Astrocyte (in vitro differentiated cells and primary cell): ENCODE data around the gene PSMA7.

Experiments
- EZH2 ChIP-seq: IDR thresholded peaks from 2 replicates; pipeline ENCODE4 v1.6.1; 2012; ENCODE audit warnings: mild to moderate bottlenecking, low read length, inconsistent platforms; ENCODE audit not compliant: insufficient read depth
- TF ChIP-seq, protein P1 (sequence below): IDR thresholded peaks from 2 replicates; pipeline ENCODE4 v1.5.1; 2011; ENCODE audit warnings: low read depth, mild to moderate bottlenecking, inconsistent platforms, low read length, moderate library complexity; ENCODE audit not compliant: insufficient read depth

- TF ChIP-seq, protein P1, sequence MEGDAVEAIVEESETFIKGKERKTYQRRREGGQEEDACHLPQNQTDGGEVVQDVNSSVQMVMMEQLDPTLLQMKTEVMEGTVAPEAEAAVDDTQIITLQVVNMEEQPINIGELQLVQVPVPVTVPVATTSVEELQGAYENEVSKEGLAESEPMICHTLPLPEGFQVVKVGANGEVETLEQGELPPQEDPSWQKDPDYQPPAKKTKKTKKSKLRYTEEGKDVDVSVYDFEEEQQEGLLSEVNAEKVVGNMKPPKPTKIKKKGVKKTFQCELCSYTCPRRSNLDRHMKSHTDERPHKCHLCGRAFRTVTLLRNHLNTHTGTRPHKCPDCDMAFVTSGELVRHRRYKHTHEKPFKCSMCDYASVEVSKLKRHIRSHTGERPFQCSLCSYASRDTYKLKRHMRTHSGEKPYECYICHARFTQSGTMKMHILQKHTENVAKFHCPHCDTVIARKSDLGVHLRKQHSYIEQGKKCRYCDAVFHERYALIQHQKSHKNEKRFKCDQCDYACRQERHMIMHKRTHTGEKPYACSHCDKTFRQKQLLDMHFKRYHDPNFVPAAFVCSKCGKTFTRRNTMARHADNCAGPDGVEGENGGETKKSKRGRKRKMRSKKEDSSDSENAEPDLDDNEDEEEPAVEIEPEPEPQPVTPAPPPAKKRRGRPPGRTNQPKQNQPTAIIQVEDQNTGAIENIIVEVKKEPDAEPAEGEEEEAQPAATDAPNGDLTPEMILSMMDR = no peak
- no peak for TF ChIP-seq EZH2
Measured at GRCh38 chr20:62141043-62141396, 2.2 kb downstream of the PSMA7 start.
